GM18511 (cell line): ENCODE measurements around the gene STX16.

ENCODE experiments used
- ATAC-seq: cut with Tn5 transposase; IDR thresholded peaks from one replicate; pipeline ENCODE4 v1.9.1; 2021; ENCODE audit warnings: mild to moderate bottlenecking, moderate library complexity; ENCODE audit not compliant: unreplicated experiment

Gene STX16

DNA sequence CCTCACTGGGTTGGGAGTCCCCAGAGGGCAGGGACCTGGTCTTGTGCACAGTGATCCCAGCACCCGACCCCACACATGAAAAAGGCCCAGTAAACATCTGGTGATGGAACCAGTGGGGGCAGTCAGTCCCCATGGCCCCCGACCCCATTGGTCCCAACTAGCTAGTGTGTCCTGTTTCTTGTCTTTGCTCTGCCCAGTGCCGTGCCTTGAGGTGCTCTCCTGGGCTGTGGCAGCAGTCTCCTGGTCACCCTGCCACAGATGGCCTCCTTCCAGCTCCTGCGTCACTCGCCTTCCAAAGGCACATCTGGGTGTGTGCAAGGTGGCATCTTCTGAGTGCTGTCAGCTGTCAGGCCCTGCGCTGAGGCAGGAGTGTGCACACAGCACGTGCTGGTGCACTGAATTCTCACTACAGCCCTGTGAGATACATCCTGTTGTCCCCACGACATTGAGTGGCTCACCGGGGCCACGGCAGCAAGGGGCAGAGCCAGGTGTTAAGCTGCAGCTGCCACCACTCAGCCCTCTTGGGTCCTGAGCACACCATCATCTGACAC, 45.4 kb downstream of the STX16 start:
- ATAC-seq = no peak

DNA sequence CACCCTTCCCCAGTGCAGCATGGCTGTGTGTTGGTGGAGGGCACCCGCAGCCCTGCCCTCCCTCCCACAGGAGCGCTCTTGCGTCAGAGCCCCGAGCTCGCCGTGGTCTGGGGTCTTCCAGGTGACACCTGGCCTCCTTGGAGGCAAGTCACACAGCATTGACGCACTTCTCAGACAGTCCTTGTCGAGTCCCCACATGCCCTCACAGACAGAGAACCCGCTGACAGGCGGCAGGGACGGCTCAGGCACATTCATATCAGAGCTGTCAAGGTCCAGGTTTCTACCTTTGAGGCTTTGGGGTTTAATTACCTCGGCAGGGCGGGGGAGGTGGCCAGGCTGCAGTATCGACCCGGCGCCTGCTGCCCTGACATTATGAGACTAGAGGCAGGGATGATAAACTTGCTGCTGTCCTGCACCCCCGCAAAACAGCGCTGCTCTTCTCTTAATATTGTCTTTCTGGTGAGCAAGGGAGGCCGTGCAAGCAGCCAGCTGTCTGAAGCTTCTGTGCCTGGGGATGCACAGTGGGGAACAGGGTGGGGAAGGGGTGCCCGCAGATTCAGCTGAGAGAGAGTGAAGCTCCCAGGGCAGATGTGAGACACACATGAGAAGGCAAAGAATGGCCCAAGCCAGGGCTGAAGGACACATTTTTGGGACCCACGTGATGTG, 46.3 kb downstream of the STX16 start:
- ATAC-seq = no peak

DNA sequence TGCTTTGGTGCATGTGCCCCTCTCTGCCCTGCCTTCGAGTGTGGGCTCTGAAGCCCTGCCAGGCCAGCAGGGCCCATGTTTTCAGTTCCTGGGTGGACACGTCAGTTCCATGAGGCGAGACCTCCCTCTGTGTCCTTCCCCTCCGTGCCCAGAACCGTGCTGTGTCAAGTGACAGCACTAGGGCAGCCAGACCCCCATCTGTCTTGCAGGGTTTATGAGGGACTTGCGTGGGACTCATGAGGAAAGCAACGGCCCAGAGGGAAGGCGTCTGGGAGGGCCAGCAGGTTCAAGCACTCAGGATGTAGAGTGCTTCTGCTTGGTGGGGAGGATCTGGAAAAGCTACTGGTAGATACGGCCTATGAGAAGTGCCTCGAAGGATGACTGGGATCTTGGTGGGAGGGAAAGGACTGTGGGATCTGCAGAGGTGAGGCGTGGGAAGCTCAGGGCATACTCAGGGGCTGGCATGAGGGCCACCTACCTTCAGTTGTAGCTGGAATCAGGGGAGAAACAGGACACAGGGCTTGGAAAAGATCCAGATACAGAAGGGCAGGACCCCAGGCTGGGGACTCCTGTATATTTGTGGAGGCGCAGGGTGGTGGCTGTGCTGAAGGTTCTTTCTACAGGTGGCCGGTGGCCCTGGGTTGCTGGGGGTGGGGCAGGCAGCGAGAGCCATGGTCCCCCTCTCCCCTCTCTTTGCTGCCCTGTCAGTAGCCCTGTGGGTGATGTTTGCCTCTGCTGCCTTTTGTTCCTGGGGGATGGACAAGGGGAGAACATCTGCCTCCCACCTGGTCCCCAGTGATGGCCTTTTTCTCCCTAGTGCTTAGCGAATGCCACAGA, 47.0 kb downstream of the STX16 start:
- ATAC-seq = no peak

DNA sequence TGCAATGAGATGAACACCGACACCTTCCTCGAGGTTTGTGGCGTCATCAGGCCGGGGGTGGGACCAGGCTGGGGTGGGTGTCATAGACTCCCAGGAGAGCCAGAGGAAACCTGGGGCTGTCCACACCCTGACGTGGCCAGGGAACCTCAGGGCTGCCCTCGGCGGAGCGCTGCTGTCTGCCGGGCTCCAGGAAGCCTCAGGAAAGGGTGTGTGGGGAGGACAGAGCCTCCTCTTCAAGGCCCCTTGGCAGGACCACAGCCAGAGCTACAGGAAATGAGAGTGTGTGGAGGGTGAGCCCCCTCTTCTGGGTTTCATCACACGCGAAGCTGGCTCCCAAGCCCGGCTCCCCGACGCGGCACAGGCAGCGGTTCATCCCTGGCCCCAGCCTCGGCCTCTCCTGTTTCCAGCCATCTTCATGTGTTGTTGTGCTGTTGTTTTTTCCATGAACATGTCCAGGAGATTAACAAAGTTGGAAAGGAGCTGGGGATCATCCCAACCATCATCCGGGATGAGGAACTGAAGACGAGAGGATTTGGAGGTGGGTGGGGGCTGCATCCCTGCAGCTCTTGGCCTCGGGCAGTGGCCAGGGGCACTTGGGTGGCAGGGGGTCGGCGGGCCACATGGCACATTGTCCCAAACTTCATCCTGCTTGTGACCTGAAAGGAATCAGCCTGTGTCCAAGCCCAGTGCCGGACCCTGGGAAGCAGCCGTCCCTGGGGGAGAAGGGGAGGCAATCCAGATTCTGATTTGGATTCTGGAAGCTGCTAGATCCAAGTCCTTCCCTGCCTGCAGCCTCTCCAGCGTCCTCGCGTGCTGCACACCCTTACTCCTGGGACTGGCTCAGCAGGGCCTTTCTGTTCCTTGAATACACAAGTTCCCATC, 47.9 kb downstream of the STX16 start:
- ATAC-seq = no peak

- no peak for ATAC-seq
Measured at GRCh38 chr20:58699623-58700107, 48.6 kb downstream of the STX16 start.

DNA sequence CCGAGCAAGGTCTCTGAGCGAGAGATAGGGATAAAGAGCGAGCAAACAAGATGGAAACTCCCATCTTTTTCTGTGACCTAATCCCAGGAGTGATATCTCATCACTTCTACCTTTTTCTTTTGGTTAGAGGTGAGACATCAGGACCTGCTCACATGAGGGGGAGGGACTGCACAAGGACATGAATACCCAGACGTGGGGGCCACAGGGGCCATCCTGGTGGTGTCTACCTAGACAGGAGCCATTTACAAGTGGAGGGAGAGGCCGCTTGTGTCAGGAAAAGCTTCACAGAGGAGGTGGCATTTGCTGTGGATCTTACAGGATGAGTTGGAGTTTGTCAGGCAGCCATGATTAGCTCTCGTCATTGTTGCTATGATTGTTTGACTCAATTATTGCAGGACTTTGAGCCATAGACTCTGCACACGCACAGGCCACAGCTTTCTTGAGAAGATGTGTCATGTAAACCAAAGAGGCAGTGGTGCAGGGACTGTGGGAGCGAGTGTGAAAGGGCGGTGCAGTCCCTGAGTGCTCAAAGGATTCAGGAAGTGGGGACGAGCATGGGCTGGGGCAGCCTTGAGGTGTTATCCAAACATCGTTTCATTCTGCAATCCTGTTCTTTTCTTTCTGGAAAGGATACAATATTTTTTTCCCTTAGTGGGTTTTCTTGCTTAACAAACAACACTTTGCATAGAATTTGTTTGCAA, 49.2 kb downstream of the STX16 start:
- ATAC-seq = no peak

- no peak for ATAC-seq
Measured at GRCh38 chr20:58700823-58701222, 49.7 kb downstream of the STX16 start.

- no peak for ATAC-seq
Measured at GRCh38 chr20:58701431-58702160, 50.5 kb downstream of the STX16 start.

- no peak for ATAC-seq
Measured at GRCh38 chr20:58702161-58702510, 51.1 kb downstream of the STX16 start.

DNA sequence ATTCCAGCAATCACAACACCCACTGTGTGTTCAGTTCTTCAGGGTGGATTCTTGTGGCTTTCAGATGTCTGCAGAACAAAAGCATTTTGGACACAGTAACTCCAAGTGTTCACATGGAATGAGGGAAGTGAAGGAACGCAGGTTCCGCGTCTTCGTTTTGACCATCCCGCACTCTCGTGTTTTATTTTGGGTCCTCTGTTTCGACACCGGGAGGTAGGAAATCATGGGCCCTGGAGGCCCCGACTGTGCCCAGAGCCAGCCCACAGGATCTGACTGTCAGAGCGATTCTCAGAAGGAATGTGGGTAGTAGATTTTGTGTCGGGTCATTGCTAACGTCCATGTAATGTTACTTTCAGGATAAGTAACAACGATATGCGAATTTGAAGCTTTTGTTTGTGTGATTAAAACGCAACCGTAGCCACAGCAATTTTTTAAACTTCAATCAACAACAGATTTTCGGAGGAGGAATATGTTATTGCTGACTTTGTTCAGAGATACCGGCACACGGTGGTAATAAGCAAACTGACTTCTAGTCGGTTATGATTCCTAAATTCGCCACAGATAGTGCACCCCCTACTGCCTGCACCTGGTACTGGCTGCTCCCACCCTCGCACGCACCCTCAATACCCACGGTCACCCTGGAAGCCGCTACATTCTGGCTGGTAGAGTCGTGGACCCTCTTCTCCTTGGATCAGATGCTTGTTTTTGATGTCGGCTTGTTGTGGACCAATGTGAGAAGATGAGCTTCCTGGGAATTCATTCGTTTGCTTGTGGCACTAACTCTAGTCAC, 52.0 kb downstream of the STX16 start:
- no peak for ATAC-seq

DNA sequence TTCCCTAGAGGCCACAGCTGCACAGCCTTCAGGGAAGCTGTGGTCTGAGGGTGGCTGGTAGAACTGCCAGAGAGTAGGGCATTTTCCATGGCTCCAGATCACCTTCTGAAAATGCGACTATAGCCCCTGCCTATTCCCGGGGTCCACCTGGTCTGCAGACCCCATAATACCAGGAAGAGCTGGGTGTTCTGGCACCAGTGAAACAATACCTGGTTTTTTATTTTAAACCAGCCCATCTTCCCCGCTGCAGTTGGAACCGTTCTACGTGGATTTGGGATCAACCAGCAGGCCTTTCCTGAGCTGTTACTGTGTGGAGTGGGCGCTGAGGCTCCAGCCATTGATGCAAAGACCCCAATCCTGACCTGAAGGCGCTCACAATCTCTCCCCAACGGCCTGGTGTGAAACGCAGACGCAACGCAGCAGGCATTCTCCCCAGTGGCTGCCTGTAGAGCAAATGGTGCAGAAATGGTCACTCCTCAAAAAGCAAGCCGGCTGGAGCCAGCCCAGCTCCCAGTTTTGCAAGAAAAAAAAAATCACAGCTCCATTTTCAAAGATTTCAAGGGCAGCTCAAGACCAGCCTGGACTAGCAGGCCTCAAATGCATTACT, 52.8 kb downstream of the STX16 start:
- ATAC-seq = no peak

DNA sequence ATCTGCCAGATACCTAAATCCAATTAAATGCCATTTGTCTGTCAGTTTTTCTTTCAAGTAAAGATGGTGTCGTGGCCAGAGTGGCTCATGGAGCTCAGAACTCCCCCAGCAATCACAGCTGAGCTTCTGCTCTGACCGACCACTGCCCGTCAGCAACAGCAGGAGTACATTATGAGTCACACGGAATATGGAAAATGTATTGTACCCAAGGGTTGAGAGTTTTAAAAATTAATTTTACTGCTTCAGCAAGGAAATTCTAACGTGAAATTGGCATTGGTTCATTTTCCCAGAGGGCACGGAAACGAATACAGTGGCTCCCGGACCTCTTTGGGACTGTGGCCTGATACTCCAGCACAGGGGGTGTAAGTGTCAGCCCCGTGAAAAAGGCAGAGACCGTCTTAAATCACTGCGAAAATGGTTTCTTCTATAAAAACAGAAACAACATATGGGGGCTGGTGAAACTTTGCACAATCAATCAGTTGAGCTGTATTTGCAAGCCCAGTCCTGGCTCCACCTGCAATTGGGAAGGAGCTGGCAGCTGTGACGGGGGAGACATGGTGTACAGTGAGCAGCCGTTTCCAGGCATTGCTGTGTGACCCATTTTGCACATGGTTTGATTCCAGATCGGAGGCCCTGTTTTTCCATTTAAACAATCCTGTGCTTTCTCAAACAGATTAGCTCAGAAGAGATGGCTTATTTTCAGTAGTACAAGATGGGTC, 54.3 kb downstream of the STX16 start:
- ATAC-seq = no peak

- ATAC-seq = no peak
Measured at GRCh38 chr20:58706150-58706892, 55.2 kb downstream of the STX16 start.

DNA sequence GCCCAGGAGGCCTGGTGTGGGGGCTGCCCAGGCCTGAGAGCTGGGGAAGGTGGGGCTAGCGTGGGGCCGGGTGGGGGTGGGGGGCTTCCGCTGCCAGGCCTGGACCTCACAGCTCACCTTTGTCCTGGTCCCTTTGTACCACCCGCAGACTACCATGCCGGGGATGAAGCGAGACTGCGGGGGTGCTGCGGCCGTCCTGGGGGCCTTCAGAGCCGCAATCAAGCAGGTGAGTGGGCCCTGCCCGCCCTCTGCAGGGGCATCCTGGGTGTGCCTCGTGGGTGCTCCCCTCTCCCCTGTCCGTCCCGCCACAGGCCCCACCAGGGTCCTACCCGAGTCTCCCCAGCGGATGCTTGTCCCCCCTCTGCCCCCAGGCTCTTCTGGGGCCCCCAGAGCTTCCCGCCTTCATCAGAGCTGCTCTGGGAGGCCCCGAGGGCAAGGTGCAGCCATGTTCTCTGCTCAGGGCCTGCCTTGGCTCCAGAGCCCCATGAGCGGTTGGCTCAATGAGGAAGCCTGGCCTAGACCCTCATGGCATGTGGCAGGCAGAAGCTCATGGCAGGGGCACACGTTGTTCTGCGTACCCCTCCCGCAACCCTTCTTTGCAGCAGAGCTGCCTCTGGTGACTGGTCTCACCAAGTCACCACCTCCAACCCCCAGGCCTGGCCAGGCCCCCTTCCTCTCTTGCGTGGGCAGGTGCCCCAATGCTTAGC, 56.0 kb downstream of the STX16 start:
- ATAC-seq = no peak

DNA sequence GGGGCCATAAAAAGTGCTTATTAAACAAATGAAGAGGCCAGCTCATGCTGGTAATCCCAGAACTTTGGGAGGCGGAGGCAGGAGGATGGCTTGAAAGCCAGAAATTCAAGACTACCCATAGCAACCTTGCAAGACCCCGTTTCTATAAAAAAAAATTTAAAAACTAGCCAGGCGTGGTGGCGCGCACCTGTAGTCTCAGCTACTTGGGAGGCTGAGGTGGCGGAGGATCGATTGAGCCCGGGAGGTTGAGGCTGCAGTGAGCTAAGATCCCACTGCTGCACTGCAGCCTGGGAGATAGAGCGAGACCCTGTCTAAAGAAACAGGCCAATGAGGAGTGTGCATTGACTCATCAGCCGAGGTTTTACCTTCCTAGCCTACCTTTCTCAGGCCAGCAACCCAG, 56.7 kb downstream of the STX16 start:
- ATAC-seq = no peak

DNA sequence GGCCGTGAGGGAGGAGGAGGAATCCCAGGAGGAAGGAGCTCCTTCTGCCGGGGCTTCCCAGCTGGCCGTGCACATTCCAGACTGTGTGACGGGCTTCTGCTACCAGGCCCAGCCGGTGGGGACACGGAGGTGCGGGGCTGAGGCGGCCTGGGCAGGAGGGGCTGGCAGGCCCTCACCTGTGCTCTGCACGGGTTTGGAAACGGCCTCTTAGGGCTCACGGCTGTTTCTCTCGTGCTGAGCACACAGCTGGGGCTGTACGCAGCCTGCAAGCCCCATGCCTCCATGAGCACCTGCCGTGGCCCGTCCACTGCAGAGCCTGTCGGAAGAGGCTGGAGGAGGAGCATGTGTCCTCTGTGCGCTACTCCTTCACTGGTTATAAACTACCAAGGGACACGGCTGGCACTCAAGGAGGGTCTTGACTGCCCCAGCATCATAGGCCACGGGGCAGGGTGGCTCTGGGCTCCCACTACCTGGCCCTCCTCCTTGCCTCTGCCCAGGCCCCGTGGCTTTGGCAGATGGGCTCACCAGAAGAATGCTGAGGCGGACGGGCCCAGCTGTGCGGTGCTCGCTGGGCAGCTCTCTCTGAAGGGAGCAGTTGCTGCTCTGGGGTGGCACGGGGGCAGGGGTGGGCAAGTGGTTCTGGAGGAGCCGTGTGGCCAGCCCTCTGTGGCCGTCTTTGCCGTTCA, 57.3 kb downstream of the STX16 start:
- no peak for ATAC-seq
